Activated CD4-positive, CD25-positive, alpha-beta regulatory T cell (primary cell): Measurements from ENCODE around the gene OPHN1.
"Not testable (repeated sequence)": the region's sequence is repeated elsewhere in the genome, so short reads cannot be mapped to it uniquely, and the experiment has no call there.

Experiments
- DNase-seq, 4 experiments: peaks; one replicate each; lab custom pipeline; 2025; lab: John Stamatoyannopoulos, UW

OPHN1 gene

GRCh38 chrX:68175562-68175961 lies 257.7 kb downstream of the OPHN1 start:
- DNase-seq: no peak

- DNase-seq: no peak
Measured at GRCh38 chrX:68163441-68163840, 269.9 kb downstream of the OPHN1 start.

- DNase-seq: no peak
Measured at GRCh38 chrX:68147848-68148247, 285.4 kb downstream of the OPHN1 start.

- no peak for DNase-seq
Measured at GRCh38 chrX:68146054-68146453, 287.2 kb downstream of the OPHN1 start.

- no peak for DNase-seq
Measured at GRCh38 chrX:68139791-68140190, 293.5 kb downstream of the OPHN1 start.

GRCh38 chrX:68133181-68133580 lies 300.1 kb downstream of the OPHN1 start:
- DNase-seq: no peak

GRCh38 chrX:68132749-68133148 lies 300.5 kb downstream of the OPHN1 start:
- no peak for DNase-seq

GRCh38 chrX:68121835-68122234 lies 311.5 kb downstream of the OPHN1 start:
- no peak for DNase-seq

GRCh38 chrX:68121371-68121770 lies 311.9 kb downstream of the OPHN1 start:
- DNase-seq: no peak

- DNase-seq: no peak
Measured at GRCh38 chrX:68115371-68115770, 317.9 kb downstream of the OPHN1 start.

GRCh38 chrX:68114573-68115129 lies 318.6 kb downstream of the OPHN1 start:
- no peak for DNase-seq

GRCh38 chrX:68113837-68114572 lies 319.3 kb downstream of the OPHN1 start:
- DNase-seq: no peak

GRCh38 chrX:68112321-68112720 lies 321.0 kb downstream of the OPHN1 start:
- DNase-seq: no peak

- DNase-seq: no peak
Measured at GRCh38 chrX:68109162-68109561, 324.1 kb downstream of the OPHN1 start.

GRCh38 chrX:68098431-68098830 lies 334.9 kb downstream of the OPHN1 start:
- no peak for DNase-seq

GRCh38 chrX:68090266-68090665 lies 343.0 kb downstream of the OPHN1 start:
- no peak for DNase-seq

- DNase-seq: no peak
Measured at GRCh38 chrX:68087526-68087925, 345.8 kb downstream of the OPHN1 start.

GRCh38 chrX:68086709-68087108 lies 346.6 kb downstream of the OPHN1 start:
- DNase-seq: no peak

GRCh38 chrX:68084765-68085164 lies 348.5 kb downstream of the OPHN1 start:
- DNase-seq: no peak

GRCh38 chrX:68083510-68083909 lies 349.8 kb downstream of the OPHN1 start:
- no peak for DNase-seq

GRCh38 chrX:68079961-68080360 lies 353.3 kb downstream of the OPHN1 start:
- DNase-seq: no peak

- not testable (repeated sequence) for DNase-seq
Measured at GRCh38 chrX:68078801-68079200, 354.5 kb downstream of the OPHN1 start.

- DNase-seq: no peak
Measured at GRCh38 chrX:68077378-68077777, 355.9 kb downstream of the OPHN1 start.

GRCh38 chrX:68072041-68072440 lies 361.3 kb downstream of the OPHN1 start:
- no peak for DNase-seq
